Eye (tissue), 1 donor: ENCODE measurements around the gene PTPN21.

ENCODE experiments used
- DNase-seq: peaks from one replicate; pipeline ENCODE4 v3.0.0-alpha.2; 2015

Gene PTPN21

GRCh38 chr14:88554457-88555286, at the start of gene PTPN21:
TSS of gene PTPN21 (minus strand) at chr14:88555007. CDS start at chr14:88550417, 4,590 bp downstream.
- peak; percentile 88 for DNase-seq

GRCh38 chr14:88604212-88604611, 49.4 kb upstream of the PTPN21 start:
- DNase-seq: no peak

GRCh38 chr14:88599761-88600439, 45.1 kb upstream of the PTPN21 start:
- DNase-seq: no peak

GRCh38 chr14:88599326-88599725, 44.5 kb upstream of the PTPN21 start:
- no peak for DNase-seq

- DNase-seq: no peak
Measured at GRCh38 chr14:88598097-88598675, 43.4 kb upstream of the PTPN21 start.

- no peak for DNase-seq
Measured at GRCh38 chr14:88597601-88598000, 42.8 kb upstream of the PTPN21 start.

- no peak for DNase-seq
Measured at GRCh38 chr14:88597038-88597437, 42.2 kb upstream of the PTPN21 start.

GRCh38 chr14:88592031-88592430, 37.2 kb upstream of the PTPN21 start:
- peak; percentile 36 for DNase-seq

GRCh38 chr14:88590173-88590572, 35.4 kb upstream of the PTPN21 start:
- DNase-seq: peak; percentile 39

- DNase-seq: no peak
Measured at GRCh38 chr14:88588081-88588480, 33.3 kb upstream of the PTPN21 start.

GRCh38 chr14:88584451-88584850, 29.6 kb upstream of the PTPN21 start:
- DNase-seq: no peak

- DNase-seq: no peak
Measured at GRCh38 chr14:88576222-88576621, 21.4 kb upstream of the PTPN21 start.

- no peak for DNase-seq
Measured at GRCh38 chr14:88572117-88572516, 17.3 kb upstream of the PTPN21 start.

GRCh38 chr14:88568196-88568595, 13.4 kb upstream of the PTPN21 start:
- no peak for DNase-seq

GRCh38 chr14:88565427-88565826, 10.6 kb upstream of the PTPN21 start:
- no peak for DNase-seq

GRCh38 chr14:88563845-88564244, 9.0 kb upstream of the PTPN21 start:
- no peak for DNase-seq

GRCh38 chr14:88562831-88563686, 8.3 kb upstream of the PTPN21 start, which contains the start of gene ZC3H14:
TSS of gene ZC3H14 (plus strand) at chr14:88563037. CDS start at chr14:88563134, 97 bp downstream.
- peak; percentile 96 for DNase-seq

- DNase-seq: no peak
Measured at GRCh38 chr14:88562532-88562830, 7.7 kb upstream of the PTPN21 start.

- DNase-seq: peak; percentile 18
Measured at GRCh38 chr14:88559852-88560251, 5.0 kb upstream of the PTPN21 start.

GRCh38 chr14:88556581-88556980, 1.8 kb upstream of the PTPN21 start:
- no peak for DNase-seq

- DNase-seq: peak; percentile 80
Measured at GRCh38 chr14:88553886-88554456, 836 bp downstream of the PTPN21 start.

GRCh38 chr14:88552876-88553275, 1.9 kb downstream of the PTPN21 start:
- DNase-seq: peak; percentile 10
